Tibial nerve (tissue), 4 donors: ENCODE data around the gene FIP1L1.

ENCODE experiments used
- CTCF ChIP-seq, 5 experiments: fragments of 200-600 bp in 3 of 5; fragments of 450-650 bp in 2 of 5; sonication (generic) in 3 of 5; IDR thresholded peaks; one replicate each; pipeline ENCODE4 v1.5.1; 2016 to 2019; ENCODE audit warnings: antibody characterized with exemption in 5 of 5, mild to moderate bottlenecking in 3 of 5, moderate library complexity in 2 of 5
- EP300 ChIP-seq, 2 donors: sonication (generic); formaldehyde crosslinking; IDR thresholded peaks; one replicate each; pipeline ENCODE4 v1.6.1; 2017; ENCODE audit warnings: antibody characterized with exemption in 2 of 2, mild to moderate bottlenecking in 1 of 2
- POLR2A ChIP-seq, 2 donors: fragments of 450-650 bp; IDR thresholded peaks; one replicate each; pipeline ENCODE4 v1.6.1; 2017; ENCODE audit warnings: antibody characterized with exemption in 2 of 2, mild to moderate bottlenecking in 2 of 2, moderate library complexity in 2 of 2

- TF ChIP-seq CTCF (IDR thresholded peaks at IDR 0.05), result no peak
- TF ChIP-seq POLR2A (IDR thresholded peaks at IDR 0.05), result no peak
- no peak for TF ChIP-seq EP300 (IDR thresholded peaks at IDR 0.05)
These were observed 85.9 kb downstream of the FIP1L1 start for GRCh38 chr4:53463340-53463739.
